Fibroblast of lung (primary cell): Measurements from ENCODE around the gene CAMK2B. TPM values are rescaled to one million over a fixed set of nuclear protein-coding genes. Genes with fewer than 3 reads are reported as not detected.

Experiments
- DNase-seq, 2 donors: peaks; one replicate each; pipeline versions ENCODE4 v3.0.0 to v3.0.0-alpha.2; 2010; ENCODE audit warnings: low read depth in 2 of 2
- H2AFZ ChIP-seq: 2 replicates; pipeline ENCODE4 v1.5.1; 2012; ENCODE audit warnings: low read length, control low read depth, inconsistent platforms
- H3K27ac ChIP-seq: 2 replicates; pipeline ENCODE4 v1.5.1; 2011; ENCODE audit warnings: low read length, control low read depth; ENCODE audit not compliant: insufficient read depth
- H3K27me3 ChIP-seq: 2 replicates; pipeline ENCODE4 v1.5.1; 2011; ENCODE audit warnings: mild to moderate bottlenecking, low read length; ENCODE audit not compliant: control insufficient read depth, insufficient read depth
- H3K36me3 ChIP-seq: 2 replicates; pipeline ENCODE4 v1.5.1; 2011; ENCODE audit warnings: low read length; ENCODE audit not compliant: control insufficient read depth, insufficient read depth
- H3K4me1 ChIP-seq: 2 replicates; pipeline ENCODE4 v1.5.1; 2011; ENCODE audit warnings: low read length; ENCODE audit not compliant: control insufficient read depth, insufficient read depth; ENCODE audit errors: extremely low read depth
- H3K4me2 ChIP-seq: 2 replicates; pipeline ENCODE4 v1.5.1; 2011; ENCODE audit warnings: low read length, control low read depth; ENCODE audit not compliant: insufficient read depth; ENCODE audit errors: extremely low read depth
- H3K4me3 ChIP-seq, 4 experiments: fragments of 200-600 bp in 1 of 4; sonication (generic) in 1 of 4; replicated peaks in 1 of 4; 2 replicates each; pipeline ENCODE4 v1.5.1; 2011 to 2016; ENCODE audit warnings: low read length in 4 of 4, low read depth in 3 of 4, mild to moderate bottlenecking in 3 of 4, control low read depth in 2 of 4, inconsistent platforms in 1 of 4, mixed read lengths in 1 of 4; ENCODE audit not compliant: insufficient read depth in 1 of 4; ENCODE audit errors: control extremely low read depth in 1 of 4
- H3K79me2 ChIP-seq: 2 replicates; pipeline ENCODE4 v1.5.1; 2012; ENCODE audit warnings: mild to moderate bottlenecking, low read length, inconsistent platforms; ENCODE audit not compliant: control insufficient read depth, insufficient read depth
- H3K9ac ChIP-seq: 2 replicates; pipeline ENCODE4 v1.5.1; 2011; ENCODE audit warnings: mild to moderate bottlenecking, low read length, control low read depth; ENCODE audit not compliant: insufficient read depth
- H3K9me3 ChIP-seq: 2 replicates; pipeline ENCODE4 v1.5.1; 2012; ENCODE audit warnings: low read depth, low read length; ENCODE audit not compliant: control insufficient read depth, insufficient read depth
- H4K20me1 ChIP-seq: 2 replicates; pipeline ENCODE4 v1.5.1; 2011; ENCODE audit warnings: low read length; ENCODE audit not compliant: control insufficient read depth, insufficient read depth; ENCODE audit errors: extremely low read depth
- EZH2 ChIP-seq: IDR thresholded peaks from 2 replicates; pipeline ENCODE4 v1.5.1; 2012; ENCODE audit warnings: low read length, control low read depth, mild to moderate bottlenecking; ENCODE audit errors: missing control alignments
- polyA plus RNA-seq, 2 donors: library from polyadenylated mRNA; depleted of rRNA in 1 of 2; stranded (reverse) in 1 of 2; unstranded in 1 of 2; fragments of >200 nt; gene quantifications; 2 replicates each; pipeline ENCODE4 v1.2.1, GENCODE V29; 2011 to 2012; ENCODE audit warnings: missing spikeins in 1 of 2
- total RNA-seq: library from RNA; depleted of rRNA; stranded (reverse); fragments of >200 nt; gene quantifications from 2 replicates; pipeline ENCODE4 v1.2.1, GENCODE V29; 2014
- TF ChIP-seq, protein P1 (sequence below), 2 donors: IDR thresholded peaks in 1 of 2; conservative IDR thresholded peaks in 1 of 2; 1 replicate in 1 of 2; 2 replicates in 1 of 2; pipeline ENCODE4 v1.5.1; 2011 to 2012; ENCODE audit warnings: low read length in 2 of 2, control low read depth in 1 of 2, inconsistent platforms in 1 of 2, low read depth in 1 of 2, mild to moderate bottlenecking in 1 of 2

The CAMK2B gene
- total and polyA plus RNA-seq, 2 donors (not counting 1 experiment from before 2014, with no cell fraction given), result 0.06 to 0.17 TPM

DNA sequence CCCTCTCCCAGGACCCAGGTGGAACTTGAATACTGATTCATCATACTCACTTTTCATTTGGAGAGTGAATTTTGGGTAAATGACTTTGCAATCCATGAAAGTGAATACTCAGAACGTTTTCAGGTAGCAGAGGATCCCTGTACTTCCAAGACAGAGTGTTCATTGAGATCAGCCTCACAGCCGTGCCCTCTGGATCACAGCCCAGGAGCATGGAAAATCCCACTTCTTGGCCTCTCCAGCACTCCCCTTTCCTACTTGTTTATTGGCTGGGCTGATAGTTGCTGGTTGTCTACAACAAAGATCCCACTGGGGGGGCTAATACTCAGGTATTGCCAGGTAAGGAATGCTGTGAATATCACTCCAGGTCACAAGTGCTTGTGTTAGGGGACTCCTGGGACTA is 142.0 kb downstream of the CAMK2B start:
- no peak overlapping the region for H2AFZ ChIP-seq
- no peak for DNase-seq

DNA sequence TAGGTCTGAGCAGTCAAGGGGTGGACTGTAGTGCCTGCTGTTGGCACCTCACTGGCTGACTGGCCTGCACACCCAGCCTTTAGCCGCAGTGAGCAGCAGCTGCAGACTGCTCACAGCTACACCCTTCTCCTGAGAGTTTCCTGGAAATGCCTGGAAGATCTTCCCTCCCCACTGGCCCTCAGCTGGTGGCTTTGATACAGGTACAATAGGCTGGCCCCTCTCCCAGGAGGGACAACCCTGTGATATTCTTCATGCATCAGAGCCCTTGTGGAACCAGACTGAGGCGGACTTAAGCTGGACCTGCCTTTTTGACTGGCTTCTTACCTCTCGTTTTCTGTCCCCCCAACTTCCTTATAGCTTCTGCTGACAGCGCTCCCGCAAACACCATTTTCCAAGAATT is 142.6 kb downstream of the CAMK2B start:
- no peaks in the 10 kb centered on the region for H3K9me3 ChIP-seq
- H3K4me3 ChIP-seq, result no peak overlapping the region
- H3K4me1 ChIP-seq, result peaks cover 4% of the 10 kb centered on the region
- H3K9ac ChIP-seq, result no peak overlapping the region
- H3K27me3 ChIP-seq, result peaks cover 16% of the 10 kb centered on the region
- no peak overlapping the region for H2AFZ ChIP-seq
- TF ChIP-seq, protein P1, sequence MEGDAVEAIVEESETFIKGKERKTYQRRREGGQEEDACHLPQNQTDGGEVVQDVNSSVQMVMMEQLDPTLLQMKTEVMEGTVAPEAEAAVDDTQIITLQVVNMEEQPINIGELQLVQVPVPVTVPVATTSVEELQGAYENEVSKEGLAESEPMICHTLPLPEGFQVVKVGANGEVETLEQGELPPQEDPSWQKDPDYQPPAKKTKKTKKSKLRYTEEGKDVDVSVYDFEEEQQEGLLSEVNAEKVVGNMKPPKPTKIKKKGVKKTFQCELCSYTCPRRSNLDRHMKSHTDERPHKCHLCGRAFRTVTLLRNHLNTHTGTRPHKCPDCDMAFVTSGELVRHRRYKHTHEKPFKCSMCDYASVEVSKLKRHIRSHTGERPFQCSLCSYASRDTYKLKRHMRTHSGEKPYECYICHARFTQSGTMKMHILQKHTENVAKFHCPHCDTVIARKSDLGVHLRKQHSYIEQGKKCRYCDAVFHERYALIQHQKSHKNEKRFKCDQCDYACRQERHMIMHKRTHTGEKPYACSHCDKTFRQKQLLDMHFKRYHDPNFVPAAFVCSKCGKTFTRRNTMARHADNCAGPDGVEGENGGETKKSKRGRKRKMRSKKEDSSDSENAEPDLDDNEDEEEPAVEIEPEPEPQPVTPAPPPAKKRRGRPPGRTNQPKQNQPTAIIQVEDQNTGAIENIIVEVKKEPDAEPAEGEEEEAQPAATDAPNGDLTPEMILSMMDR (conservative IDR thresholded peaks at IDR 0.05 in 1 of 2, IDR thresholded peaks at IDR 0.05 in 1 of 2; ENCODE audit: low read depth in 1 of 2, low read length in 2 of 2), result no peak
- TF ChIP-seq EZH2, result no peak
- no peak overlapping the region for H3K4me2 ChIP-seq
- H3K27ac ChIP-seq, result no peak overlapping the region
- no peaks in the 10 kb centered on the region for H4K20me1 ChIP-seq
- no peaks in the 10 kb centered on the region for H3K36me3 ChIP-seq
- no peaks in the 10 kb centered on the region for H3K79me2 ChIP-seq
- DNase-seq, result no peak

More for the DNA sequence above, 142.0 kb downstream of the CAMK2B start:
- no peak overlapping the region for H3K4me2 ChIP-seq
- no peaks in the 10 kb centered on the region for H4K20me1 ChIP-seq
- no peaks in the 10 kb centered on the region for H3K79me2 ChIP-seq
- H3K4me3 ChIP-seq, result no peak overlapping the region
- no peak overlapping the region for H3K9ac ChIP-seq
- no peak overlapping the region for H3K27ac ChIP-seq
- no peaks in the 10 kb centered on the region for H3K36me3 ChIP-seq
- TF ChIP-seq, protein P1 (conservative IDR thresholded peaks at IDR 0.05 in 1 of 2, IDR thresholded peaks at IDR 0.05 in 1 of 2; ENCODE audit: low read depth in 1 of 2, low read length in 2 of 2), result no peak
- no peak for TF ChIP-seq EZH2
- peaks cover 16% of the 10 kb centered on the region for H3K27me3 ChIP-seq
- peaks cover 4% of the 10 kb centered on the region for H3K4me1 ChIP-seq
- no peaks in the 10 kb centered on the region for H3K9me3 ChIP-seq

DNA sequence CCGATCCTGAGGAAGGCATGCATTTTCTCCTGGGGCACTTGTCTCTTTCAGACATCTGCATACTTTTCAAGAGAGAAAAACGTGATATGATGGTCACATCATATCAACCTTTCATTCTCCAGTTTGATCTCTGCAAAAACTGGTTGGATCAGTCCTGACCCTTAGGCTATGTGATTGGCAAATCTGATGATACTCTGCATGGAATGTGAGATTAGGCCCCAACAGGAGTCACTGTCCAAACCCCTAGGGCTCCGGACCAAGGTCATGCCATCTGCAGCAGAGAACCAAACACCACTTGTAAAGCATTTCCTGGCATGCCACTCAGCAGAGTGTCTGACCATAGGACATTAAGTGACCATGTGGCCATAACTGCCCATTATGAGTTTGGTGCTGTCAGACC is 144.8 kb downstream of the CAMK2B start:
- Histone ChIP-seq H3K36me3 (no peaks in the 10 kb centered on the region), H3K9ac (no peak overlapping the region), H3K27ac (no peak overlapping the region), H4K20me1 (no peaks in the 10 kb centered on the region), H3K4me2 (no peak overlapping the region), H2AFZ (no peak overlapping the region), H3K4me1 (peaks cover 4% of the 10 kb centered on the region), H3K79me2 (no peaks in the 10 kb centered on the region), H3K9me3 (no peaks in the 10 kb centered on the region), H3K27me3 (peaks cover 19% of the 10 kb centered on the region), H3K4me3 (no peak overlapping the region)
- no peak for DNase-seq
- TF ChIP-seq, protein P1 (conservative IDR thresholded peaks at IDR 0.05 in 1 of 2, IDR thresholded peaks at IDR 0.05 in 1 of 2; ENCODE audit: low read depth in 1 of 2, low read length in 2 of 2), result no peak
- no peak for TF ChIP-seq EZH2
